H9 (cell line): ENCODE measurements around the gene SEC22A. TPM values are rescaled to one million over a fixed set of nuclear protein-coding genes. Genes with fewer than 3 reads are reported as not detected.

Experiments used
- DNase-seq: peaks from one replicate; pipeline ENCODE4 v3.0.0-alpha.2; 2017
- H2AFZ ChIP-seq: one replicate; pipeline ENCODE4 v1.6.1; 2013; ENCODE audit warnings: mild to moderate bottlenecking, low read length, control low read depth, moderate library complexity
- H2AK5ac ChIP-seq: 2 replicates; pipeline ENCODE4 v1.6.1; 2013; ENCODE audit warnings: low read length, control low read depth, mixed read lengths; ENCODE audit not compliant: insufficient read length
- H2BK120ac ChIP-seq: one replicate; pipeline ENCODE4 v1.6.1; 2013; ENCODE audit warnings: low read depth, mild to moderate bottlenecking, low read length, control low read depth, inconsistent platforms; ENCODE audit not compliant: poor library complexity, severe bottlenecking
- H2BK12ac ChIP-seq: 2 replicates; pipeline ENCODE4 v1.6.1; 2013; ENCODE audit warnings: low read length, control low read depth, mixed read lengths, low read depth; ENCODE audit not compliant: insufficient read length
- H2BK15ac ChIP-seq: 2 replicates; pipeline ENCODE4 v1.6.1; 2013; ENCODE audit warnings: low read depth, low read length, control low read depth
- H2BK20ac ChIP-seq: one replicate; pipeline ENCODE4 v1.6.1; 2013; ENCODE audit warnings: low read depth, mild to moderate bottlenecking, low read length, control low read depth, inconsistent platforms; ENCODE audit not compliant: poor library complexity, severe bottlenecking
- H2BK5ac ChIP-seq: 2 replicates; pipeline ENCODE4 v1.6.1; 2013; ENCODE audit warnings: low read length, control low read depth, mixed read lengths; ENCODE audit not compliant: insufficient read length
- H3K14ac ChIP-seq: 2 replicates; pipeline ENCODE4 v1.6.1; 2013; ENCODE audit warnings: low read length, control low read depth; ENCODE audit not compliant: insufficient read depth
- H3K18ac ChIP-seq: 2 replicates; pipeline ENCODE4 v1.6.1; 2013; ENCODE audit warnings: low read depth, mild to moderate bottlenecking, mixed read lengths, low read length, control low read depth; ENCODE audit not compliant: insufficient read length
- H3K23ac ChIP-seq: 2 replicates; pipeline ENCODE4 v1.6.1; 2013; ENCODE audit warnings: low read length, control low read depth, mixed read lengths, low read depth; ENCODE audit not compliant: insufficient read length
- H3K23me2 ChIP-seq: 2 replicates; pipeline ENCODE4 v1.6.1; 2013; ENCODE audit warnings: low read depth, mild to moderate bottlenecking, mixed read lengths, low read length, control low read depth; ENCODE audit not compliant: insufficient read length, poor library complexity, severe bottlenecking
- H3K27ac ChIP-seq: 2 replicates; pipeline ENCODE4 v1.5.1; 2013; ENCODE audit warnings: low read length, control low read depth, mixed read lengths, low read depth; ENCODE audit not compliant: insufficient read length
- H3K27me3 ChIP-seq: 2 replicates; pipeline ENCODE4 v1.6.1; 2013; ENCODE audit warnings: low read length, control low read depth, inconsistent platforms; ENCODE audit not compliant: insufficient read depth
- H3K4ac ChIP-seq: 2 replicates; pipeline ENCODE4 v1.6.1; 2013; ENCODE audit warnings: low read depth, mild to moderate bottlenecking, control low read depth, inconsistent platforms, low read length, moderate library complexity
- H3K4me1 ChIP-seq: 2 replicates; pipeline ENCODE4 v1.6.1; 2013; ENCODE audit warnings: low read length, control low read depth, inconsistent platforms; ENCODE audit not compliant: insufficient read depth
- H3K4me2 ChIP-seq: 2 replicates; pipeline ENCODE4 v1.6.1; 2013; ENCODE audit warnings: low read length, control low read depth, mixed read lengths; ENCODE audit not compliant: insufficient read length, insufficient read depth
- H3K56ac ChIP-seq: 2 replicates; pipeline ENCODE4 v1.6.1; 2013; ENCODE audit warnings: low read depth, mild to moderate bottlenecking, mixed read lengths, low read length, control low read depth; ENCODE audit not compliant: insufficient read length
- H3K79me1 ChIP-seq: 2 replicates; pipeline ENCODE4 v1.6.1; 2013; ENCODE audit warnings: low read depth, mild to moderate bottlenecking, moderate library complexity, low read length, control low read depth, inconsistent platforms; ENCODE audit not compliant: insufficient read depth, poor library complexity, severe bottlenecking
- H3K79me2 ChIP-seq: 2 replicates; pipeline ENCODE4 v1.6.1; 2013; ENCODE audit warnings: low read length, control low read depth, inconsistent platforms; ENCODE audit not compliant: insufficient read depth
- H3K9ac ChIP-seq: 2 replicates; pipeline ENCODE4 v1.6.1; 2013; ENCODE audit warnings: low read length, control low read depth, mixed read lengths; ENCODE audit not compliant: insufficient read length; ENCODE audit errors: extremely low read depth
- H3K9me3 ChIP-seq: one replicate; pipeline ENCODE4 v1.6.1; 2013; ENCODE audit warnings: low read depth, low read length, inconsistent platforms; ENCODE audit not compliant: control insufficient read depth
- H3T11ph ChIP-seq: one replicate; pipeline ENCODE4 v1.6.1; 2013; ENCODE audit warnings: mild to moderate bottlenecking, low read length, control low read depth, inconsistent platforms
- H4K20me1 ChIP-seq: one replicate; pipeline ENCODE4 v1.6.1; 2013; ENCODE audit not compliant: control insufficient read depth, insufficient read length, insufficient read depth
- H4K5ac ChIP-seq: 2 replicates; pipeline ENCODE4 v1.6.1; 2013; ENCODE audit warnings: low read depth, mild to moderate bottlenecking, mixed read lengths, low read length, control low read depth; ENCODE audit not compliant: insufficient read length
- H4K8ac ChIP-seq: replicated peaks from 2 replicates; pipeline ENCODE4 v1.6.1; 2013; ENCODE audit warnings: low read length, control low read depth, mixed read lengths, low read depth; ENCODE audit not compliant: insufficient read length
- H4K91ac ChIP-seq: 2 replicates; pipeline ENCODE4 v1.6.1; 2013; ENCODE audit warnings: low read depth, mild to moderate bottlenecking, moderate library complexity, mixed read lengths, low read length, control low read depth; ENCODE audit not compliant: insufficient read length
- H3K27ac Mint-ChIP-seq, 3 experiments: 2 replicates in 2 of 3; 3 replicates in 1 of 3; pipeline ENCODE4 v1.8.0; 2020 to 2021; ENCODE audit warnings: mixed read lengths in 3 of 3, mild to moderate bottlenecking in 1 of 3, moderate library complexity in 1 of 3
- H3K27me3 Mint-ChIP-seq: 2 replicates; pipeline ENCODE4 v1.8.0; 2021; ENCODE audit warnings: low read depth, mild to moderate bottlenecking, moderate library complexity, mixed read lengths
- H3K36me3 Mint-ChIP-seq, 3 experiments: 2 replicates in 2 of 3; 3 replicates in 1 of 3; pipeline ENCODE4 v1.8.0; 2020 to 2021; ENCODE audit warnings: low read depth in 3 of 3, mixed read lengths in 3 of 3; ENCODE audit not compliant: insufficient read depth in 1 of 3
- H3K4me1 Mint-ChIP-seq, 2 experiments: 2 replicates each; pipeline ENCODE4 v1.8.0; 2020; ENCODE audit warnings: mixed read lengths in 2 of 2
- H3K4me3 Mint-ChIP-seq, 2 experiments: 2 replicates in 1 of 2; 3 replicates in 1 of 2; pipeline ENCODE4 v1.8.0; 2020 to 2021; ENCODE audit warnings: mild to moderate bottlenecking in 2 of 2, mixed read lengths in 2 of 2, moderate library complexity in 1 of 2
- H3K9me3 Mint-ChIP-seq, 2 experiments: 2 replicates in 1 of 2; 3 replicates in 1 of 2; pipeline ENCODE4 v1.8.0; 2020; ENCODE audit warnings: mild to moderate bottlenecking in 2 of 2, mixed read lengths in 2 of 2, moderate library complexity in 1 of 2
- WGBS: extraction: QIAGEN DNeasy Blood & Tissue Kit; methylation state at CpG from one replicate; pipeline ENCODE4 v1.1.7; 2013; ENCODE audit warnings: missing lambda C conversion rate, low lambda C conversion rate, mixed read lengths; ENCODE audit not compliant: insufficient read length; ENCODE audit errors: extremely low coverage; 5-methylcytosine and 5-hydroxymethylcytosine counted together
- total RNA-seq: library from RNA; stranded (reverse); gene quantifications from 2 replicates; pipeline ENCODE4 v1.2.1, GENCODE V29; 2021
- TF ChIP-seq, protein P1 (sequence below): fragments of 200-600 bp; sonication (generic); conservative IDR thresholded peaks from 3 replicates; pipeline ENCODE4 v1.8.0; 2021; ENCODE audit warnings: antibody characterized with exemption, mild to moderate bottlenecking

Gene SEC22A
- total RNA-seq, 1 experiment from 2014 or later, result 9.9 TPM

DNA sequence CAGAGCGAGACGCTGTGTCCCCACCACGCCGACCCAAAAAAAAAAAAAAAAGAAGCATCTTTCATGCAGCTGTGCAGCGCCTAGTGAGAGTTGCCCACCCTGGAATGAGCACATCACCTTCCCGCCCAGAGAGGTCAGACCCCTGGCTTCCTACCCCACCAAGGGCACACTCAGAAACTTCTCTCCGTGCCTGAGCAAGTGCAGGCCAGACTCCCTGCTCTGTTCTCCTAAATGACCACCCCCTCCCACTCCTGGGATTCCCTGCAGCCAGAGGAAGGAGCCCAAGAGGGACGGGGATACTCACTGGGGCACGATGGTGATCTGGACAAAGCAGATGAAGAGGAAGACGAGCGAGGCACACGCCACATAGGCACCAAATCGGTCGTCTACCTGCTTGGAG lies 116.0 kb downstream of the SEC22A start:
- Mint-ChIP-seq H3K27me3 (peaks cover 13% of the 10 kb centered on the region), H3K4me1 (peaks cover 64 to 68% of the 10 kb centered on the region in 2 experiments), H3K36me3 (peaks cover 0 to 8% (median 2%) of the 10 kb centered on the region in 3 experiments; a peak in 5 of 7 replicates), H3K9me3 (no peaks in the 10 kb centered on the region; a peak in 1 of 5 replicates), H3K27ac (no peak overlapping the region), H3K4me3 (no peak overlapping the region)
- Histone ChIP-seq H3K18ac (no peak overlapping the region), H2BK5ac (no peak overlapping the region), H4K20me1 (no peaks in the 10 kb centered on the region), H3K14ac (no peak overlapping the region), H3K9me3 (no peaks in the 10 kb centered on the region), H2AFZ (no peak overlapping the region), H3K4ac (no peak overlapping the region), H2AK5ac (no peak overlapping the region), H4K5ac (no peak overlapping the region), H3K56ac (no peak overlapping the region), H2BK20ac (no peak overlapping the region), H3K9ac (no peak overlapping the region), H3K27ac (no peak overlapping the region), H3K4me1 (peaks cover 20% of the 10 kb centered on the region; the same call in 1 of the 2 replicates), H3K79me2 (no peaks in the 10 kb centered on the region; the same call in 1 of the 2 replicates), H3K23ac (no peak overlapping the region), H3K4me2 (no peak overlapping the region), H3K79me1 (no peaks in the 10 kb centered on the region), H2BK120ac (no peak overlapping the region), H4K8ac (no peak overlapping the region), H3T11ph (no peak overlapping the region), H2BK15ac (no peak overlapping the region), H3K23me2 (peaks cover 8% of the 10 kb centered on the region), H2BK12ac (no peak overlapping the region), H4K91ac (no peak overlapping the region), H3K27me3 (no peaks in the 10 kb centered on the region)
- WGBS, result no CpG with 5 or more reads among the region's 14 CpGs
- TF ChIP-seq, protein P1, sequence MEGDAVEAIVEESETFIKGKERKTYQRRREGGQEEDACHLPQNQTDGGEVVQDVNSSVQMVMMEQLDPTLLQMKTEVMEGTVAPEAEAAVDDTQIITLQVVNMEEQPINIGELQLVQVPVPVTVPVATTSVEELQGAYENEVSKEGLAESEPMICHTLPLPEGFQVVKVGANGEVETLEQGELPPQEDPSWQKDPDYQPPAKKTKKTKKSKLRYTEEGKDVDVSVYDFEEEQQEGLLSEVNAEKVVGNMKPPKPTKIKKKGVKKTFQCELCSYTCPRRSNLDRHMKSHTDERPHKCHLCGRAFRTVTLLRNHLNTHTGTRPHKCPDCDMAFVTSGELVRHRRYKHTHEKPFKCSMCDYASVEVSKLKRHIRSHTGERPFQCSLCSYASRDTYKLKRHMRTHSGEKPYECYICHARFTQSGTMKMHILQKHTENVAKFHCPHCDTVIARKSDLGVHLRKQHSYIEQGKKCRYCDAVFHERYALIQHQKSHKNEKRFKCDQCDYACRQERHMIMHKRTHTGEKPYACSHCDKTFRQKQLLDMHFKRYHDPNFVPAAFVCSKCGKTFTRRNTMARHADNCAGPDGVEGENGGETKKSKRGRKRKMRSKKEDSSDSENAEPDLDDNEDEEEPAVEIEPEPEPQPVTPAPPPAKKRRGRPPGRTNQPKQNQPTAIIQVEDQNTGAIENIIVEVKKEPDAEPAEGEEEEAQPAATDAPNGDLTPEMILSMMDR, result no peak
- no peak for DNase-seq
